GM18499 (cell line): ENCODE data around the gene ABHD12B.

Experiments
- ATAC-seq: cut with Tn5 transposase; IDR thresholded peaks from one replicate; pipeline ENCODE4 v1.9.1; 2021; ENCODE audit warnings: moderate number of reproducible peaks; ENCODE audit not compliant: insufficient read depth, unreplicated experiment

Gene ABHD12B

DNA sequence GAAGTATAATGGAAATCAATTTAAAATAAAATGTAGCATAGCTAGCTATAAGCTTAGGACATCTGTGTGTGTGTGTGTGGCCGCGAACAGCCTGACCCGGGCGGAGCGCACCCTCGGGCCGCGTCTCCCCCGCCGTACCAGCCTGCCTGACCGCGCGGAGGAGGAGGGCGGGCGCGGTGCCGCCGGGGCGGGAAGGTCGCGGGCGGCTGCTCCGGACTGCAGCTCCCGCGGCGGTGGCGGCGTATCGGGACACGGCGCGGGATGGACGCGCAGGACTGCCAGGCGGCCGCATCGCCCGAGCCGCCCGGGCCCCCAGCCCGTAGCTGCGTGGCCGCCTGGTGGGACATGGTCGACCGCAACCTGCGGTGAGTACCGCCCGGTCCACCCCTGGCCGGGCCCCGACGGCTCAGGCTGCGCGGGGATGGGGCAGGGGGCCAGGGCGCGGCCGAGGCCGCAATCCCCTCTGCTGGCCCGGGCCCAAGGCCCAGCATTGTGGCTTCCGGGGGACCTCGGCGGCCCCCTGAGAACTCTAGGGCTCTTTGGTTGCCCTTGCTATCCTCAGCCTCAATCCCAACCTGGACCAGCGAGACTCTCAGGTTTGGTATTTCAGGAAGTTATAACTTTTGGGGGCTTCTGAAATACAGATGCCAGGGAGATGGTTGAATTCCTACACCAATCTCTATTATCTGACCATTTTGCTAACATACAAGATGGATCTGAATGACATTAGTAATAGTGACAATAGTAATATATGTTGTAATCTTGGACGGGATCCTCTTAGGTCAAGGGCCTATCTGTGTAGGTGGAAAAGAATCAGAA lies at the start of gene ABHD12B:
ABHD12B (plus strand) TSS at position 140 of the 819 bp plus-strand sequence; CDS start at position 262, 122 bp downstream.
- no peak for ATAC-seq

DNA sequence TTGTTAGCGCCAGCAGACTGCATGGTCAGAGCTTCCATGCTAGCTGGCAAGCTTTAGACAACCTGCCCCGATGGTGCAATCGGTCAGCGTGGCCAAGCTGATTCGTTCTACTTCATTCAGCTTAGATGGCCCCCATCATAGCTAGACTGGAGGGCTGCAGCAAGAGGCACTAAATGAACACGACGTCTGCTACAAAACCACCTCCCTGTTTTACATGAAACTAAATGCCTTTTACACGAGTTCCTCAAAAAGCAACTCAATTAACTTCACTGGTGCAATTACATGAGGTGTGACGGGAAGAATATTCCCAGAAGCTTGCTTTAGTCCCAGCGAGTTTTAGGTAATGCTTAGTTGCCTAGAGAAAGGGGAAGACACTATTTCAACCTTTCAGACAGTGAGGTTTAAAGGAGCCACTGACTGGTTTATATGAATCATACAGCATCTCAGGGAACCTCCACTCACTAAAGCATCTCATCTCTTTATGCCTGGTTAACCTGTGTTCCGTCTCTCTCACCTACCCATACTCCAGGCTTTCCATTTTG lies 49.3 kb upstream of the ABHD12B start:
- ATAC-seq: no peak

DNA sequence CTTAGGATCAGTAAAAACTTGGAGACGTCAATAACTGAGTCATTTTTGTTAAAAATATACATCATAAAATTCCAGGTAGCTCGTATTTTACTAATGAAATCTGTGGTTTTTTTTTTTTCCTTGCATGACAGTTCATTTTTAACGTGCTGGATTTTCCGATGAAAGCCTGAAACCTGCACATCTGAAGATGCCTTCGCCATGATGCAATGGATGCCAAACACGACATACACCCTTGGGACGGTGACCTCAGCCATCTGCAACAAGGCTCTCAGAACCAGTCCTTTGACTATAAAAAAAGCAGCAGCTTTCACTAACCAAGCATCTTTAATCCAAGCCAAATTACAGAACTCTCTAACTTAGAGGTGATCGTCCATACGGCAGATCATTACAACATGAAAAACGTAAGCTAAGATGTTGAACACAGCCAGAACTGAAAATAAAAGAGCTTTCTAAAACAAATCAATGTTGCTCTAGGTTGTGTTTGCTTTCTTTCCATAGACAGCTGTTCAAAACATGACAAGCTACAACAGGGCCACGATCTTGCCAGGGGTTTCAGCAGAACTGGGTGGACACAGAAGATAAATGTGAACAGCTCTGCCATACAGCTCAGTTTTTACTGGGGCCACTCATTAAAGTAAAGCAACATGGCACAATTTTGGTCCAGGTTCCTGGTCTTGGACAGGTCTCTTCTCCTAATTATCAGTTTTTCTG lies 48.6 kb upstream of the ABHD12B start:
- no peak for ATAC-seq

GRCh38 chr14:50823762-50824636 lies 47.9 kb upstream of the ABHD12B start:
- peak; percentile 59 for ATAC-seq

DNA sequence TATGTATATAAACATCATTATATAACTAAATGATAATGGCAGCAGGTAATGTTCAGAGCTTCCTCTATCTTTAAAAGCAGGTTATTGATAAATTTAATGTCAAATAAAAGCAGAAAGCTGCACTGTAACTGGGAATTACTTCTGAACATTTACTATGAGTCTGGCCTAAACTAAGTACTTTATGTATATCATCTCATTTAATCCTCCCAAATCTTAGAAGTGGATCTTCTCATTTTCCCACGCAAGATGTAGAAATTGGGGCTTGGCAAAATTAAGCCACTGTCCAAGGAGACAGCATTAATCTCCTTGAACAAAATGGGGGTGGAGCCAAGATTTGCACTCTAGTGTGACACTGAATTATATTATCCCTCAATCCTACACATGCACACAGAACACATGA lies 46.5 kb upstream of the ABHD12B start:
- ATAC-seq: no peak

DNA sequence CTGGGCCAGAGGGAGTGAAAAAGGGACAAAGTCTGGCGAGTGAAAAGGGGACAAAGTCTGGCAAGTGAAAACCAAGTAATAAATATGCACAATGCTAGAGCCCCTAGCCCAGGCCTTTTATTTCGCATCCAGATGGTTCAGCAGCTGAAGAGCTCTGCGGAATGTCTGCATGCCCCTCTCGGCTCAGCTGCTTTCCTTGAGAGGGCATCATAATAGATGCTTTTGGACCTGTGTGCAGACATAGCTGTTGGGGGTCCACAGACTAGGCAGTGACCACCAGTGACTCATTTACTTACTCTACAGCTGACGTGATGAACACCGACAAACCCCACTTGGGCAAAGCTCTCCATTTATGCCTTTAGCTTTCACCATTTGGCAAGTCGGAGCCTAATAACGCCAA lies 45.2 kb upstream of the ABHD12B start:
- no peak for ATAC-seq

GRCh38 chr14:50828721-50829488 lies 42.9 kb upstream of the ABHD12B start:
- no peak for ATAC-seq

- ATAC-seq: no peak
Measured at GRCh38 chr14:50829489-50830043, 42.3 kb upstream of the ABHD12B start.

DNA sequence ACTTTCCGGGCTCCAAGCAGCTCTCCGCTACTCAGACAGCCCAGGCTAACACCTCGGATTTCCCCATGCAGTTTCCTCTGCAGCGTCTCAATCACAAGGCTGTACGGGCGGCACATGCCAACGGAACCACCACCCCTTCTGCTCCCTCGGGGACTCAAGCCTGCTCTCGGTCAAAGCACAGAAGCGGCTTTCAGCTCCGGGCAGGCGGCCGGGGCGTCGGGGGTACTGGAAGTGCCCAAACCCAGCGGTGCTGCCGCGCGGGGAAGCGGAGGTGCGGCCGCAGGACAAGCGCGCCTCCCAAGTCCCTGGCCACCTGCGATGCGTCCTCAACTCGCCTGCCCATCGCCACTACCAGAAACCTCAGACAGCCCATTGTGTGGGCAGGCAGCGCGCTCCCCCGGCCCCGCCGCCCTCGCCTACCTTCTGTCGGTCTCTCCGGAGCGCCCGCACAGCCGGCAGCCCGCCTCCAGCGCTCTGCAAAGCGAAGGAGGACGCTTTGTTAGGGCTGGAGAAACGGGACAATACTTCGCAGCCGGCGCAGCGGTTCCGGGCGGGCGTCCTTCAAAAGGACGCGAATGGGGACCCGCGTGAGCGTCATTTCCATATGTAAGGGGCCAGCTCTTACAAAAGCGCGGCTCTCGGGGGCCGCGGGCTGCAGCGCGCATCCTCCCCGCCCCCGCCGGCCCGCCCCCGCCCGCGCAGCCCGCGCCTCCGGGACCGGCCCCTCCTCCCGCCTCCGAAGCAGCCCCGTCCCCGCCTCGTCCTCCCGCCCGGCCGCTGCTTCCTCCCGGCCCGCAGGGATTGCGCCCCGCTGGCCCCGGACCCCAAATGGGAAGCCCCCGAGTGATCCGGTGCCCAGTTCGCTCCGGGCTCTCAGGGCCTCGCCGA lies 41.6 kb upstream of the ABHD12B start:
- peak; percentile 18 for ATAC-seq

GRCh38 chr14:50830932-50831725 lies 40.7 kb upstream of the ABHD12B start, which contains the start of gene NIN:
TSS of gene NIN (minus strand) at chr14:50831162. CDS start at chr14:50822056, 9,106 bp downstream.
- peak; percentile 33 for ATAC-seq

DNA sequence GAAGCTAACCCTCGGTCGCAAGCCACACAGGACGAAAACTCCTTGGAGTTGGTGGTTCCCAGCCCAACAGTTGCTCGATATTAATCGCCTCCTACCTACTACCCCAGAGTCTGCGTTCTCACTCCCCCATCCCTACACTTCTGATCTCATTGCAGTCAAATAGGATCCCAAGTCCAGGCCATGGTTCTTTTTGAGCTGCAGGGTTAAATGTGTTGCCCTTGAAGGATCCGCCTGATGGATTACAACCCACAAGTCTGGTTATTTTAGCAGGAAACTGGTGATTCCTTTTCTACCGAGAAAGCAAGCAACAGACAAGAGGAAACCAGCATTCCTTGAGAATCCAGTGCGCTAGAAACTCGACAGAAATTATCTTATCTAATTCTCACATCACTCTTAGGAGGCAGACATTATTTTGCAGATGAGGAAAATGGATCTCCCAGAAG lies 40.1 kb upstream of the ABHD12B start:
- ATAC-seq: no peak

DNA sequence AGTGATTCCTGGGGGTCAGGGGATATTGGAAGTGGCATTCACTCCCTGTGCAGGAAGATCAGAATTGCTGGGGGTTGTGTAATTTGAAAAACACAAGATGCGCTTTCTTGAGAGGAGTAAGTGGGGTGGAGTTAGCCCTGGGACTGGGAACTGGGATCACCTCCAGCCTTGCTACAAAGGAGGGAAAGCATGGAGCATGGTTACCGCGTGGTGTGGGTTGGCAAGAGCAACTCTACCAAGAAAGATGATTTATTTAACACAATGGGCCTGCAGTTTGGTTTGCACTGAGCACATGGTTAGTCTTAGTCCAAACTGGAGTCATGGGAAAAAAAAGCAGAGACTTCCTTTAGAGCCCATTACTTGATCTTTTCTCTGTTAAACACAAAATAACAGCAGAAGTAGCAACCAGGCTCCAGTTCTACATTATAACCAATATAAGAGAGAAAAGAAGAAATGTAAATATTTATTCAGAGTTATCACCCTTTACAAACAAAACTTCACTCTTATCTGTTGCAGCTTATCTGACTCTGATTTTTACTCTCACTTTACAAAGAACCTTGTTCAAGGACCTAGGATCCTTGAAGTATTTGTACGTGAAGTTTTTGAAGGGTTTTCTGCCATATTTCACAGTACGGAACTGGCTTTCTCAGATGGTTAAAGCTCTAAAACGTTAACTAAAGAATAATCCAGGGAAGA lies 38.8 kb upstream of the ABHD12B start:
- no peak for ATAC-seq

- no peak for ATAC-seq
Measured at GRCh38 chr14:50834802-50835276, 37.0 kb upstream of the ABHD12B start.

GRCh38 chr14:50835280-50835679 lies 36.6 kb upstream of the ABHD12B start:
- ATAC-seq: no peak

DNA sequence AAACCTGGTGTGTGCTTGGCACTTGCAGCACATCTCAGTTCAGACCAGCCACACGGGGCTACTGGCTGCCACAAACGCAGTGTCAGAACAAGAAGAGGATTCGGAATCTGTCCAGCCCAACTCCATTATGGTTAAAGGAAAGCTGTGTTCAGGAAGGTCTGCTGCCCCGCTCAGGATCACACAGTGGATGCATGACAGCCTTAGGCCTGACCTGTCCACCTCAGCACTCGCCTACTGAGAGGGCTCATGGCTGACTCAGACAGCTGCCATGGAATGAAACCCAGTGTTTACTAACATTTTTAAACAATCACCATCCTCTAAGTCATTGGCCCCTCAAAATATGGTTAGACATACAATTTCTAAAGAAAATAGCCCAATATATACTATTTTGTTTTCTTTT lies 35.3 kb upstream of the ABHD12B start:
- ATAC-seq: no peak

DNA sequence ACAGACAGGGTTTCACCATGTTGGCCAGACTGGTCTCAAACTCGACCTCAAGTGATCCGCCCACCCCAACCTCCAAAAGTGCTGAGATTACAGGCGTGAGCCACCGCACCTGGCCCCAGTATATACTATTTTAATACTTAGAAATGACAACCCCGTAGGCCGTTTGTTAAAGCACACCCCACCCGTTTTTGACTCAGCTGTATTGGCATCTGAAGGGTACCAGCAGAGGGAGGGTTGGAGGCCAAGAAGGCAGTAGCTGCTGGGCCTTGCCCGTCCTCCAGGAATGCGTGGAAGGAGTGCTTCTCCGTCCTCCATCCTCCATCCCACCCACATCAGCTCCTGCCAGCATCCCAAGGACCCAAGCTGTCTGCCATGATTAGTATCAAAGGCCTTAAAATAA lies 34.6 kb upstream of the ABHD12B start:
- no peak for ATAC-seq
